PC-9 (cell line): ENCODE results near the gene RIMS3.

ENCODE experiments used
- CTCF ChIP-seq: fragments of 200-600 bp; sonication (generic); conservative IDR thresholded peaks from 2 replicates; pipeline ENCODE4 v1.6.1; 2017; ENCODE audit warnings: mixed run types, antibody characterized with exemption, mild to moderate bottlenecking, moderate library complexity
- EZH2 ChIP-seq: fragments of 200-600 bp; sonication (generic); IDR thresholded peaks from 2 replicates; pipeline ENCODE4 v1.8.0; 2017; ENCODE audit warnings: antibody characterized with exemption, low read depth

GRCh38 chr1:40658751-40659648, 6.5 kb downstream of the RIMS3 start:
- TF ChIP-seq CTCF (no peak), EZH2 (no peak)
